Measurements from ENCODE around the gene PXDC1. TPM values are rescaled to one million over a fixed set of nuclear protein-coding genes. Genes with fewer than 3 reads are reported as not detected.

The PXDC1 gene
- total RNA-seq, 4 donors from 2014 or later: 111 to 232 (median 165) TPM

- intact Hi-C loops (cut with DNase I): loop anchor here (2.0 to 5.0 kb wide), 4 partner anchors 105 to 249 kb away; partner anchors contain the start of gene FAM50B
- WGBS: 38% methylated on average over 3 of the region's 3 CpGs
- H3K27me3 ChIP-seq: no peaks in the 10 kb centered on the region
- peak overlapping the region; percentile 11 to 40 (median 30) for H3K4me3 ChIP-seq
- DNase-seq (ENCODE audit: extremely low spot score): no peak
- peak overlapping the region; percentile 87 to 99 (median 99) for H3K27ac ChIP-seq (replicated peaks in 1 of 4)
- H3K9me3 ChIP-seq: no peaks in the 10 kb centered on the region
- peaks cover 10 to 28% (median 20%) of the 10 kb centered on the region in 4 donors for H3K36me3 ChIP-seq
- peaks cover 71 to 100% (median 97%) of the 10 kb centered on the region in 4 donors for H3K4me1 ChIP-seq
- TF ChIP-seq POLR2AphosphoS5 (IDR thresholded peaks at IDR 0.05): no peak
- no peak for TF ChIP-seq EP300 (IDR thresholded peaks at IDR 0.05)
- TF ChIP-seq POLR2A (IDR thresholded peaks at IDR 0.05; ENCODE audit: low read depth): no peak
- TF ChIP-seq, protein P1, sequence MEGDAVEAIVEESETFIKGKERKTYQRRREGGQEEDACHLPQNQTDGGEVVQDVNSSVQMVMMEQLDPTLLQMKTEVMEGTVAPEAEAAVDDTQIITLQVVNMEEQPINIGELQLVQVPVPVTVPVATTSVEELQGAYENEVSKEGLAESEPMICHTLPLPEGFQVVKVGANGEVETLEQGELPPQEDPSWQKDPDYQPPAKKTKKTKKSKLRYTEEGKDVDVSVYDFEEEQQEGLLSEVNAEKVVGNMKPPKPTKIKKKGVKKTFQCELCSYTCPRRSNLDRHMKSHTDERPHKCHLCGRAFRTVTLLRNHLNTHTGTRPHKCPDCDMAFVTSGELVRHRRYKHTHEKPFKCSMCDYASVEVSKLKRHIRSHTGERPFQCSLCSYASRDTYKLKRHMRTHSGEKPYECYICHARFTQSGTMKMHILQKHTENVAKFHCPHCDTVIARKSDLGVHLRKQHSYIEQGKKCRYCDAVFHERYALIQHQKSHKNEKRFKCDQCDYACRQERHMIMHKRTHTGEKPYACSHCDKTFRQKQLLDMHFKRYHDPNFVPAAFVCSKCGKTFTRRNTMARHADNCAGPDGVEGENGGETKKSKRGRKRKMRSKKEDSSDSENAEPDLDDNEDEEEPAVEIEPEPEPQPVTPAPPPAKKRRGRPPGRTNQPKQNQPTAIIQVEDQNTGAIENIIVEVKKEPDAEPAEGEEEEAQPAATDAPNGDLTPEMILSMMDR (IDR thresholded peaks at IDR 0.05): no peak
These were observed 9.5 kb downstream of the PXDC1 start for GRCh38 chr6:3742076-3742425.

- H3K27ac ChIP-seq (replicated peaks in 1 of 4): peak overlapping the region; percentile 2 to 61 (median 38)
- peaks cover 66 to 95% (median 92%) of the 10 kb centered on the region in 4 donors for H3K4me1 ChIP-seq
- H3K27me3 ChIP-seq: no peaks in the 10 kb centered on the region
- 74% methylated on average over 13 of the region's 13 CpGs for WGBS
- H3K9me3 ChIP-seq: no peaks in the 10 kb centered on the region
- peak overlapping the region in 1 of 4 donors; percentile 30 for H3K4me3 ChIP-seq
- peaks cover 16 to 32% (median 26%) of the 10 kb centered on the region in 4 donors for H3K36me3 ChIP-seq
- no peak for DNase-seq (ENCODE audit: extremely low spot score)
- intact Hi-C loops (cut with DNase I): loop anchor here (5.0 kb wide), 2 partner anchors 106 to 146 kb away; partner anchors contain the start of gene FAM50B
- TF ChIP-seq EP300 (IDR thresholded peaks at IDR 0.05): no peak
- no peak for TF ChIP-seq POLR2A (IDR thresholded peaks at IDR 0.05; ENCODE audit: low read depth)
- TF ChIP-seq POLR2AphosphoS5 (IDR thresholded peaks at IDR 0.05): no peak
- TF ChIP-seq, protein P1 (IDR thresholded peaks at IDR 0.05): no peak
These were observed 10.0 kb downstream of the PXDC1 start for GRCh38 chr6:3741477-3741871.

GRCh38 chr6:3740551-3741476, 10.7 kb downstream of the PXDC1 start:
- no peaks in the 10 kb centered on the region for H3K9me3 ChIP-seq
- H3K4me1 ChIP-seq: peaks cover 59 to 92% (median 86%) of the 10 kb centered on the region in 4 donors
- WGBS: 71% methylated on average over 13 of the region's 16 CpGs
- peaks cover 22 to 35% (median 31%) of the 10 kb centered on the region in 4 donors for H3K36me3 ChIP-seq
- no peaks in the 10 kb centered on the region for H3K27me3 ChIP-seq
- intact Hi-C loops (cut with DNase I): loop anchor here (5.0 kb wide), 2 partner anchors 106 to 146 kb away; partner anchors contain the start of gene FAM50B
- peak overlapping the region; percentile 2 to 61 (median 38) for H3K27ac ChIP-seq (replicated peaks in 1 of 4)
- no peak for DNase-seq (ENCODE audit: extremely low spot score)
- H3K4me3 ChIP-seq: no peak overlapping the region
- TF ChIP-seq, protein P1 (IDR thresholded peaks at IDR 0.05): no peak
- TF ChIP-seq EP300 (IDR thresholded peaks at IDR 0.05) (no peak), POLR2A (IDR thresholded peaks at IDR 0.05; ENCODE audit: low read depth) (no peak)

- DNase-seq (ENCODE audit: extremely low spot score): no peak
- Histone ChIP-seq H3K4me3 (no peak overlapping the region), H3K27ac (replicated peaks in 1 of 4) (peak overlapping the region in 1 of 4 donors; percentile 2), H3K4me1 (peaks cover 46 to 78% (median 72%) of the 10 kb centered on the region in 4 donors), H3K9me3 (peaks cover 0 to 6% (median 2%) of the 10 kb centered on the region in 4 donors), H3K36me3 (peaks cover 32 to 50% (median 43%) of the 10 kb centered on the region in 4 donors), H3K27me3 (no peaks in the 10 kb centered on the region)
- WGBS: 56% methylated on average over 9 of the region's 16 CpGs
- TF ChIP-seq, protein P1 (IDR thresholded peaks at IDR 0.05): no peak
- TF ChIP-seq POLR2A (IDR thresholded peaks at IDR 0.05; ENCODE audit: low read depth) (no peak), POLR2AphosphoS5 (IDR thresholded peaks at IDR 0.05) (no peak), EP300 (IDR thresholded peaks at IDR 0.05) (no peak)
- intact Hi-C loops (cut with DNase I): loop anchor here (10.0 kb wide), 1 partner anchor 605 kb away; no protein-coding TSS in a partner anchor
These were observed 12.1 kb downstream of the PXDC1 start for GRCh38 chr6:3739311-3739897.

Data from esophagus muscularis mucosa (tissue), 4 donors.